ENCODE measurements around the gene TMEM95.

GRCh38 chr17:7340179-7340578 is 14.8 kb upstream of the TMEM95 start:
- TF ChIP-seq CTCF (conservative IDR thresholded peaks at IDR 0.05 in 1 of 2, IDR thresholded peaks at IDR 0.05 in 1 of 2; ENCODE audit: extremely low read depth in 1 of 2, insufficient read depth in 1 of 2, low read depth in 1 of 2, low read length in 2 of 2) (no peak), EZH2 (IDR thresholded peaks at IDR 0.05; ENCODE audit: borderline replicate concordance, low read length) (no peak)
